Neuron (in vitro differentiated cells): Measurements from ENCODE around the gene UIMC1.
"Not testable (repeated sequence)": the region's sequence is repeated elsewhere in the genome, so short reads cannot be mapped to it uniquely, and the experiment has no call there.

Experiments used
- H2AFZ ChIP-seq: one replicate; pipeline ENCODE4 v1.6.1; 2013; ENCODE audit warnings: low read depth, mild to moderate bottlenecking, inconsistent platforms, low read length, moderate library complexity
- H3K27me3 ChIP-seq: one replicate; pipeline ENCODE4 v1.6.1; 2013; ENCODE audit warnings: low read length; ENCODE audit not compliant: insufficient read depth
- H3K36me3 ChIP-seq: one replicate; pipeline ENCODE4 v1.6.1; 2013; ENCODE audit warnings: low read length; ENCODE audit not compliant: insufficient read depth
- H3K4me1 ChIP-seq: one replicate; pipeline ENCODE4 v1.6.1; 2013; ENCODE audit warnings: low read length; ENCODE audit not compliant: insufficient read depth
- H3K4me3 ChIP-seq: 2 replicates; pipeline ENCODE4 v1.5.1; 2013; ENCODE audit warnings: mild to moderate bottlenecking, low read length, moderate library complexity
- H3K9me3 ChIP-seq: one replicate; pipeline ENCODE4 v1.6.1; 2013; ENCODE audit warnings: low read length

UIMC1 gene

GRCh38 chr5:177006265-177006972 is at the start of gene UIMC1:
Gene UIMC1, minus strand, starts transcription at chr5:177006779. Its CDS starts 24,164 bp downstream, at chr5:176982615.
- Histone ChIP-seq H3K36me3 (no peaks in the 10 kb centered on the region), H3K4me3 (peak within 1 kb of the TSS; percentile 99), H2AFZ (peak within 1 kb of the TSS; percentile 98), H3K9me3 (no peaks in the 10 kb centered on the region), H3K4me1 (peaks cover 11% of the 10 kb centered on the region), H3K27me3 (no peaks in the 10 kb centered on the region)

- Histone ChIP-seq H2AFZ (no peak overlapping the region), H3K4me1 (no peaks in the 10 kb centered on the region), H3K4me3 (no peak overlapping the region), H3K36me3 (peaks cover 57% of the 10 kb centered on the region), H3K9me3 (no peaks in the 10 kb centered on the region), H3K27me3 (no peaks in the 10 kb centered on the region)
Measured at GRCh38 chr5:177049285-177049684, 42.7 kb upstream of the UIMC1 start.

GRCh38 chr5:177048531-177048930 is 42.0 kb upstream of the UIMC1 start:
- not testable (repeated sequence) for H3K9me3 ChIP-seq, H3K4me3 ChIP-seq, H3K4me1 ChIP-seq, H3K27me3 ChIP-seq, H2AFZ ChIP-seq
- H3K36me3 ChIP-seq, result peaks cover 60% of the 10 kb centered on the region

GRCh38 chr5:177045631-177046030 is 39.1 kb upstream of the UIMC1 start:
- Histone ChIP-seq H3K36me3 (peaks cover 68% of the 10 kb centered on the region), H3K9me3 (no peaks in the 10 kb centered on the region), H3K27me3 (no peaks in the 10 kb centered on the region), H2AFZ (no peak overlapping the region), H3K4me1 (no peaks in the 10 kb centered on the region), H3K4me3 (no peak overlapping the region)

GRCh38 chr5:177044641-177045040 is 38.1 kb upstream of the UIMC1 start:
- Histone ChIP-seq H3K4me1 (no peaks in the 10 kb centered on the region), H3K36me3 (peaks cover 61% of the 10 kb centered on the region), H2AFZ (no peak overlapping the region), H3K9me3 (no peaks in the 10 kb centered on the region), H3K27me3 (no peaks in the 10 kb centered on the region), H3K4me3 (no peak overlapping the region)

- no peaks in the 10 kb centered on the region for H3K4me1 ChIP-seq
- peaks cover 61% of the 10 kb centered on the region for H3K36me3 ChIP-seq
- H3K4me3 ChIP-seq, result no peak overlapping the region
- H3K27me3 ChIP-seq, result no peaks in the 10 kb centered on the region
- no peak overlapping the region for H2AFZ ChIP-seq
- H3K9me3 ChIP-seq, result no peaks in the 10 kb centered on the region
Measured at GRCh38 chr5:177043958-177044357, 37.4 kb upstream of the UIMC1 start.

- Histone ChIP-seq H3K9me3 (no peaks in the 10 kb centered on the region), H2AFZ (no peak overlapping the region), H3K4me3 (no peak overlapping the region), H3K4me1 (no peaks in the 10 kb centered on the region), H3K36me3 (peaks cover 61% of the 10 kb centered on the region), H3K27me3 (no peaks in the 10 kb centered on the region)
Measured at GRCh38 chr5:177043114-177043513, 36.5 kb upstream of the UIMC1 start.

- Histone ChIP-seq H3K9me3 (no peaks in the 10 kb centered on the region), H3K36me3 (peaks cover 54% of the 10 kb centered on the region), H3K27me3 (no peaks in the 10 kb centered on the region), H2AFZ (no peak overlapping the region), H3K4me1 (no peaks in the 10 kb centered on the region), H3K4me3 (no peak overlapping the region)
Measured at GRCh38 chr5:177041936-177042335, 35.4 kb upstream of the UIMC1 start.

GRCh38 chr5:177040814-177041420 is 34.3 kb upstream of the UIMC1 start:
- Histone ChIP-seq H3K4me1 (peaks cover 5% of the 10 kb centered on the region), H3K9me3 (no peaks in the 10 kb centered on the region), H3K27me3 (no peaks in the 10 kb centered on the region), H2AFZ (no peak overlapping the region), H3K4me3 (no peak overlapping the region), H3K36me3 (peaks cover 54% of the 10 kb centered on the region)

- Histone ChIP-seq H3K9me3 (peaks cover 2% of the 10 kb centered on the region), H3K4me1 (peaks cover 8% of the 10 kb centered on the region), H3K36me3 (peaks cover 29% of the 10 kb centered on the region), H3K4me3 (no peak overlapping the region), H3K27me3 (no peaks in the 10 kb centered on the region), H2AFZ (no peak overlapping the region)
Measured at GRCh38 chr5:177036921-177037320, 30.3 kb upstream of the UIMC1 start.

GRCh38 chr5:177036443-177036842 is 29.9 kb upstream of the UIMC1 start:
- Histone ChIP-seq H3K4me1 (peaks cover 8% of the 10 kb centered on the region), H3K9me3 (peaks cover 3% of the 10 kb centered on the region), H3K4me3 (no peak overlapping the region), H3K27me3 (no peaks in the 10 kb centered on the region), H3K36me3 (peaks cover 25% of the 10 kb centered on the region), H2AFZ (no peak overlapping the region)

GRCh38 chr5:177035976-177036375 is 29.4 kb upstream of the UIMC1 start:
- Histone ChIP-seq H3K4me1 (peaks cover 8% of the 10 kb centered on the region), H3K9me3 (peaks cover 3% of the 10 kb centered on the region), H3K36me3 (peaks cover 20% of the 10 kb centered on the region), H2AFZ (no peak overlapping the region), H3K4me3 (no peak overlapping the region), H3K27me3 (no peaks in the 10 kb centered on the region)

GRCh38 chr5:177029498-177029897 is 22.9 kb upstream of the UIMC1 start:
- no peak overlapping the region for H3K4me3 ChIP-seq
- H3K9me3 ChIP-seq, result peaks cover 5% of the 10 kb centered on the region
- H3K4me1 ChIP-seq, result no peaks in the 10 kb centered on the region
- no peaks in the 10 kb centered on the region for H3K27me3 ChIP-seq
- no peak overlapping the region for H2AFZ ChIP-seq
- H3K36me3 ChIP-seq, result peaks cover 35% of the 10 kb centered on the region
